ENCODE measurements around the gene ADGRF1.
A peak's percentile ranks its signal among the peaks of the same experiment; 100 is the strongest.

DNA sequence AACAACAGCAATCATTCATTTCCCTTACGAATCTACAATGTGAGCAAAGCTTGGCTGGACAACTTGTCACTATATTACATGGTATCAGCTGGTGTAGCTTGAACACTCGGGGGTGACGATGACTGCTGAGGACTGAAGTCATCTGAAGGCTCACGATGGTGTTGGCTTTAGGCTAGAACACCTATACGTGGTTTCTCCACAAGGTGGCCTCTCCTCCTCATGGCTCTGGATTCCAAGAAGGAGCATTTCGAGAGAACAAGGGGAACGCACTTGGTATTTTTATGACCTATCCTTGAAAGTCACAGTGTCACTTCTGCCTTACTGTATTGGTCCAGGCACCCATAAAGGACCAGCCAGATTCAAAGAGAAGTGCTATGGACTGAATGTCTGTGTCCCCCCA is 37.5 kb upstream of the ADGRF1 start:
- TF ChIP-seq, protein P1, sequence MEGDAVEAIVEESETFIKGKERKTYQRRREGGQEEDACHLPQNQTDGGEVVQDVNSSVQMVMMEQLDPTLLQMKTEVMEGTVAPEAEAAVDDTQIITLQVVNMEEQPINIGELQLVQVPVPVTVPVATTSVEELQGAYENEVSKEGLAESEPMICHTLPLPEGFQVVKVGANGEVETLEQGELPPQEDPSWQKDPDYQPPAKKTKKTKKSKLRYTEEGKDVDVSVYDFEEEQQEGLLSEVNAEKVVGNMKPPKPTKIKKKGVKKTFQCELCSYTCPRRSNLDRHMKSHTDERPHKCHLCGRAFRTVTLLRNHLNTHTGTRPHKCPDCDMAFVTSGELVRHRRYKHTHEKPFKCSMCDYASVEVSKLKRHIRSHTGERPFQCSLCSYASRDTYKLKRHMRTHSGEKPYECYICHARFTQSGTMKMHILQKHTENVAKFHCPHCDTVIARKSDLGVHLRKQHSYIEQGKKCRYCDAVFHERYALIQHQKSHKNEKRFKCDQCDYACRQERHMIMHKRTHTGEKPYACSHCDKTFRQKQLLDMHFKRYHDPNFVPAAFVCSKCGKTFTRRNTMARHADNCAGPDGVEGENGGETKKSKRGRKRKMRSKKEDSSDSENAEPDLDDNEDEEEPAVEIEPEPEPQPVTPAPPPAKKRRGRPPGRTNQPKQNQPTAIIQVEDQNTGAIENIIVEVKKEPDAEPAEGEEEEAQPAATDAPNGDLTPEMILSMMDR (IDR thresholded peaks at IDR 0.05; ENCODE audit: extremely low read depth in 1 of 2, insufficient read depth in 1 of 2, low read depth in 1 of 2, low read length in 2 of 2): peak; percentile 10
- no peak for TF ChIP-seq POLR2A (IDR thresholded peaks at IDR 0.05; ENCODE audit: low read depth, low read length)
- TF ChIP-seq POLR2AphosphoS5 (IDR thresholded peaks at IDR 0.05; ENCODE audit: insufficient read depth, low read depth, low read length): no peak
- no peak for TF ChIP-seq EZH2 (IDR thresholded peaks at IDR 0.05; ENCODE audit: borderline replicate concordance, low read depth, low read length, severe bottlenecking)
- TF ChIP-seq MYC (IDR thresholded peaks at IDR 0.05; ENCODE audit: low read depth, low read length): no peak
- TF ChIP-seq, protein P2, sequence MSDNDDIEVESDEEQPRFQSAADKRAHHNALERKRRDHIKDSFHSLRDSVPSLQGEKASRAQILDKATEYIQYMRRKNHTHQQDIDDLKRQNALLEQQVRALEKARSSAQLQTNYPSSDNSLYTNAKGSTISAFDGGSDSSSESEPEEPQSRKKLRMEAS (IDR thresholded peaks at IDR 0.05; ENCODE audit: insufficient read depth, insufficient read length): no peak
- no peak for TF ChIP-seq JUN (IDR thresholded peaks at IDR 0.05; ENCODE audit: borderline replicate concordance, insufficient read depth, insufficient read length, low read depth)
- no peak for TF ChIP-seq GATA2 (IDR thresholded peaks at IDR 0.05; ENCODE audit: insufficient read depth, insufficient read length, low read depth, low read length)
- TF ChIP-seq FOS (IDR thresholded peaks at IDR 0.05; ENCODE audit: borderline replicate concordance, insufficient read depth, low read length): no peak
